Liver (tissue), 9 donors: ENCODE results near the gene MTERF1. TPM values are rescaled to one million over a fixed set of nuclear protein-coding genes. Genes with fewer than 3 reads are reported as not detected.

Experiments
- DNase-seq: peaks from one replicate; pipeline ENCODE4 v3.0.0-alpha.2; 2017; ENCODE audit warnings: low spot score
- H3K27ac ChIP-seq, 2 donors: one replicate each; pipeline ENCODE4 v1.7.0; 2013; ENCODE audit warnings: inconsistent platforms in 2 of 2, low read length in 2 of 2, control low read depth in 1 of 2, low read depth in 1 of 2, mild to moderate bottlenecking in 1 of 2
- H3K27me3 ChIP-seq, 4 donors: one replicate each; pipeline versions ENCODE4 v1.6.1 to v1.7.0; 2013; ENCODE audit warnings: low read length in 3 of 4, inconsistent platforms in 1 of 4, mild to moderate bottlenecking in 1 of 4, moderate library complexity in 1 of 4; ENCODE audit not compliant: control insufficient read depth in 4 of 4, insufficient read depth in 4 of 4
- H3K36me3 ChIP-seq, 4 donors: one replicate each; pipeline versions ENCODE4 v1.6.1 to v1.7.0; 2013; ENCODE audit warnings: low read length in 3 of 4, mild to moderate bottlenecking in 3 of 4, low read depth in 1 of 4, moderate library complexity in 1 of 4; ENCODE audit not compliant: control insufficient read depth in 4 of 4, insufficient read depth in 3 of 4
- H3K4me1 ChIP-seq, 4 donors: one replicate each; pipeline versions ENCODE4 v1.6.1 to v1.7.0; 2013; ENCODE audit warnings: low read length in 3 of 4, mild to moderate bottlenecking in 3 of 4, moderate library complexity in 1 of 4; ENCODE audit not compliant: control insufficient read depth in 4 of 4, insufficient read depth in 4 of 4
- H3K4me3 ChIP-seq, 3 donors: one replicate each; pipeline versions ENCODE4 v1.6.1 to v1.7.0; 2013; ENCODE audit warnings: low read length in 3 of 3, control low read depth in 1 of 3, low read depth in 1 of 3, mild to moderate bottlenecking in 1 of 3
- H3K9ac ChIP-seq, 2 donors: one replicate each; pipeline ENCODE4 v1.7.0; 2013; ENCODE audit warnings: low read length in 2 of 2, mild to moderate bottlenecking in 2 of 2, moderate library complexity in 2 of 2, control low read depth in 1 of 2, low read depth in 1 of 2
- H3K9me3 ChIP-seq, 4 donors: one replicate each; pipeline versions ENCODE4 v1.6.1 to v1.7.0; 2013; ENCODE audit warnings: low read length in 3 of 4; ENCODE audit not compliant: control insufficient read depth in 4 of 4
- EGR1 ChIP-seq, 2 donors: IDR thresholded peaks; 2 replicates each; pipeline ENCODE4 v1.6.1; 2016 to 2018; ENCODE audit warnings: antibody characterized with exemption in 2 of 2, low read depth in 2 of 2
- FOXA1 ChIP-seq: IDR thresholded peaks from 2 replicates; pipeline ENCODE4 v1.6.1; 2016; ENCODE audit warnings: antibody characterized with exemption
- FOXA2 ChIP-seq: IDR thresholded peaks from 2 replicates; pipeline ENCODE4 v1.6.1; 2016; ENCODE audit warnings: antibody characterized with exemption
- GABPA ChIP-seq, 2 donors: IDR thresholded peaks in 1 of 2; conservative IDR thresholded peaks in 1 of 2; 2 replicates each; pipeline ENCODE4 v1.6.1; 2016; ENCODE audit warnings: antibody characterized with exemption in 2 of 2, mild to moderate bottlenecking in 1 of 2, moderate library complexity in 1 of 2
- HNF4A ChIP-seq, 2 donors: conservative IDR thresholded peaks; 2 replicates each; pipeline ENCODE4 v1.6.1; 2016; ENCODE audit warnings: antibody characterized with exemption in 2 of 2, mild to moderate bottlenecking in 2 of 2
- HNF4G ChIP-seq: IDR thresholded peaks from 2 replicates; pipeline ENCODE4 v1.6.1; 2016; ENCODE audit warnings: antibody characterized with exemption
- JUND ChIP-seq, 2 donors: IDR thresholded peaks; 2 replicates each; pipeline ENCODE4 v1.6.1; 2016; ENCODE audit warnings: antibody characterized with exemption in 2 of 2
- NR2F2 ChIP-seq: IDR thresholded peaks from 2 replicates; pipeline ENCODE4 v1.6.1; 2016; ENCODE audit warnings: antibody characterized with exemption
- RAD21 ChIP-seq, 2 donors: IDR thresholded peaks; 2 replicates each; pipeline ENCODE4 v1.6.1; 2016; ENCODE audit warnings: antibody characterized with exemption in 2 of 2, mild to moderate bottlenecking in 2 of 2
- SP1 ChIP-seq: IDR thresholded peaks from 2 replicates; pipeline ENCODE4 v1.6.1; 2018; ENCODE audit warnings: antibody characterized with exemption, mild to moderate bottlenecking
- TAF1 ChIP-seq: conservative IDR thresholded peaks from 2 replicates; pipeline ENCODE4 v1.6.1; 2016; ENCODE audit warnings: antibody characterized with exemption, mild to moderate bottlenecking
- WGBS: extraction: QIAGEN DNeasy Blood & Tissue Kit; methylation state at CpG from one replicate; pipeline ENCODE4 v1.1.7; 2013; 5-methylcytosine and 5-hydroxymethylcytosine counted together
- polyA plus RNA-seq, 2 donors: library from polyadenylated mRNA; stranded (reverse) in 1 of 2; unstranded in 1 of 2; fragments of 200-250 nt in 1 of 2; fragments of >200 nt in 1 of 2; fragmentation: Nextera tagmentation in 1 of 2; extraction: Ambion mirVana in 1 of 2; gene quantifications; one replicate each; pipeline versions ENCODE4 v1.2.1 to v1.2.3, GENCODE V29; 2013 to 2015
- total RNA-seq, 2 donors: library from RNA; depleted of rRNA; stranded (reverse); fragments of >200 nt; gene quantifications; one replicate each; pipeline ENCODE4 v1.2.3, GENCODE V29; 2014
- TF ChIP-seq, protein P1 (sequence below): IDR thresholded peaks from 2 replicates; pipeline ENCODE4 v1.6.1; 2016; ENCODE audit warnings: antibody characterized with exemption
- TF ChIP-seq, protein P2 (sequence below): IDR thresholded peaks from 2 replicates; pipeline ENCODE4 v1.6.1; 2016; ENCODE audit warnings: antibody characterized with exemption
- TF ChIP-seq, protein P3 (sequence below): IDR thresholded peaks from 2 replicates; pipeline ENCODE4 v1.6.1; 2016; ENCODE audit warnings: antibody characterized with exemption
- TF ChIP-seq, protein P4 (sequence below): IDR thresholded peaks from 2 replicates; pipeline ENCODE4 v1.6.1; 2016; ENCODE audit warnings: antibody characterized with exemption, mild to moderate bottlenecking
- TF ChIP-seq, protein P5 (sequence below): fragments of 150-350 bp; IDR thresholded peaks from 2 replicates; pipeline ENCODE4 v1.5.1; 2017; ENCODE audit warnings: improper control_type of control experiment, low read depth, low read length; ENCODE audit not compliant: missing input control
- donor health status: healthy.
- donor health status: healthy.
- donor health status: healthy.
- donor health status: healthy.
- donor health status: healthy.

Gene MTERF1
- total and polyA plus RNA-seq, 4 donors = 5.8 to 9.1 (median 6.4) TPM

DNA sequence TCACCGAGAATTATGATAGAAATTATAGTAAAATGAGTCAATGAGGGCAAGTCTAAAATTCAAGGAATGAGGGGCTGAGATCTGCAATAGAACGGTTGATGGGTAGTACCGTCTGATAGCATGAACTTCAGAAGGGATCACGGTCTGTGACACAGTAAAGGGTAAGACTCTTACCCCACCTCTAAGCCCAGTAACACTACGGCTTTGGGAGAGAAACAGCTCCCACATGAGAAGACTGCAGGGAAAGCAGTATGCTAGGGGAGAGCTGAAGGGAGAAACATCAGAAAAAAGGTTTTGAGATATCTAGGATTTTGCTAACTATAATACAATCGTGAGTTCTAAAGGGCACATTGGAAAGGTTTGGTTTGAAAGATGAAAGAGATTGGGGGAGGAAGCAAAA lies 47.4 kb upstream of the MTERF1 start (continued):
- TF ChIP-seq, protein P1, sequence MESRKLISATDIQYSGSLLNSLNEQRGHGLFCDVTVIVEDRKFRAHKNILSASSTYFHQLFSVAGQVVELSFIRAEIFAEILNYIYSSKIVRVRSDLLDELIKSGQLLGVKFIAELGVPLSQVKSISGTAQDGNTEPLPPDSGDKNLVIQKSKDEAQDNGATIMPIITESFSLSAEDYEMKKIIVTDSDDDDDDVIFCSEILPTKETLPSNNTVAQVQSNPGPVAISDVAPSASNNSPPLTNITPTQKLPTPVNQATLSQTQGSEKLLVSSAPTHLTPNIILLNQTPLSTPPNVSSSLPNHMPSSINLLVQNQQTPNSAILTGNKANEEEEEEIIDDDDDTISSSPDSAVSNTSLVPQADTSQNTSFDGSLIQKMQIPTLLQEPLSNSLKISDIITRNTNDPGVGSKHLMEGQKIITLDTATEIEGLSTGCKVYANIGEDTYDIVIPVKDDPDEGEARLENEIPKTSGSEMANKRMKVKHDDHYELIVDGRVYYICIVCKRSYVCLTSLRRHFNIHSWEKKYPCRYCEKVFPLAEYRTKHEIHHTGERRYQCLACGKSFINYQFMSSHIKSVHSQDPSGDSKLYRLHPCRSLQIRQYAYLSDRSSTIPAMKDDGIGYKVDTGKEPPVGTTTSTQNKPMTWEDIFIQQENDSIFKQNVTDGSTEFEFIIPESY = no peak
- TF ChIP-seq, protein P2, sequence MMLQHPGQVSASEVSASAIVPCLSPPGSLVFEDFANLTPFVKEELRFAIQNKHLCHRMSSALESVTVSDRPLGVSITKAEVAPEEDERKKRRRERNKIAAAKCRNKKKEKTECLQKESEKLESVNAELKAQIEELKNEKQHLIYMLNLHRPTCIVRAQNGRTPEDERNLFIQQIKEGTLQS = no peak
- no peak for TF ChIP-seq JUND (IDR thresholded peaks at IDR 0.05)
- TF ChIP-seq, protein P3, sequence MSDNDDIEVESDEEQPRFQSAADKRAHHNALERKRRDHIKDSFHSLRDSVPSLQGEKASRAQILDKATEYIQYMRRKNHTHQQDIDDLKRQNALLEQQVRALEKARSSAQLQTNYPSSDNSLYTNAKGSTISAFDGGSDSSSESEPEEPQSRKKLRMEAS = no peak
- no peak for TF ChIP-seq NR2F2
- no peak for TF ChIP-seq GABPA (IDR thresholded peaks at IDR 0.05 in 1 of 2, conservative IDR thresholded peaks at IDR 0.05 in 1 of 2)

DNA sequence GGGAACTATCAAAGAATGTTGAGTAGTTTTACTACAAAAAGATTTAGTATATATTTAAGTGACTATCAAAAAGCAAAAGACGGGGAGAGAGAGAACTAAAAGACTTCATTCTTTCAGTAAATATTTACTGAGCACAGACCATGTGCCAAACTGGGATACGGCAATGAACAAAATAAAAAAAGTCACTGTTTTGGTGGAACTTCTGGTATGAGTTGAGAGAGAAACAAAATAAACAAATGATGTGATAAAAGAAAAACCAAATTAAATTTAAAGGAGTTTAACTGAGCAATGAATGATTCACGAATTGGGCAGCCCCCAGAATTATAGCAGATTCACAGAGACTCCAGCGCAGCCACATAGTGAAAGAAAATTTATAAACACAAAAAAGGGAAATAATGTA lies 42.4 kb upstream of the MTERF1 start:
- no peak overlapping the region for H3K9ac ChIP-seq
- TF ChIP-seq NR2F2 = no peak
- TF ChIP-seq, protein P4, sequence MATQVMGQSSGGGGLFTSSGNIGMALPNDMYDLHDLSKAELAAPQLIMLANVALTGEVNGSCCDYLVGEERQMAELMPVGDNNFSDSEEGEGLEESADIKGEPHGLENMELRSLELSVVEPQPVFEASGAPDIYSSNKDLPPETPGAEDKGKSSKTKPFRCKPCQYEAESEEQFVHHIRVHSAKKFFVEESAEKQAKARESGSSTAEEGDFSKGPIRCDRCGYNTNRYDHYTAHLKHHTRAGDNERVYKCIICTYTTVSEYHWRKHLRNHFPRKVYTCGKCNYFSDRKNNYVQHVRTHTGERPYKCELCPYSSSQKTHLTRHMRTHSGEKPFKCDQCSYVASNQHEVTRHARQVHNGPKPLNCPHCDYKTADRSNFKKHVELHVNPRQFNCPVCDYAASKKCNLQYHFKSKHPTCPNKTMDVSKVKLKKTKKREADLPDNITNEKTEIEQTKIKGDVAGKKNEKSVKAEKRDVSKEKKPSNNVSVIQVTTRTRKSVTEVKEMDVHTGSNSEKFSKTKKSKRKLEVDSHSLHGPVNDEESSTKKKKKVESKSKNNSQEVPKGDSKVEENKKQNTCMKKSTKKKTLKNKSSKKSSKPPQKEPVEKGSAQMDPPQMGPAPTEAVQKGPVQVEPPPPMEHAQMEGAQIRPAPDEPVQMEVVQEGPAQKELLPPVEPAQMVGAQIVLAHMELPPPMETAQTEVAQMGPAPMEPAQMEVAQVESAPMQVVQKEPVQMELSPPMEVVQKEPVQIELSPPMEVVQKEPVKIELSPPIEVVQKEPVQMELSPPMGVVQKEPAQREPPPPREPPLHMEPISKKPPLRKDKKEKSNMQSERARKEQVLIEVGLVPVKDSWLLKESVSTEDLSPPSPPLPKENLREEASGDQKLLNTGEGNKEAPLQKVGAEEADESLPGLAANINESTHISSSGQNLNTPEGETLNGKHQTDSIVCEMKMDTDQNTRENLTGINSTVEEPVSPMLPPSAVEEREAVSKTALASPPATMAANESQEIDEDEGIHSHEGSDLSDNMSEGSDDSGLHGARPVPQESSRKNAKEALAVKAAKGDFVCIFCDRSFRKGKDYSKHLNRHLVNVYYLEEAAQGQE = no peak
- no peaks in the 10 kb centered on the region for H3K4me1 ChIP-seq
- H3K4me3 ChIP-seq = no peak overlapping the region
- DNase-seq = no peak
- H3K27me3 ChIP-seq = no peaks in the 10 kb centered on the region
- no peaks in the 10 kb centered on the region for H3K36me3 ChIP-seq
- no peak overlapping the region for H3K27ac ChIP-seq
- H3K9me3 ChIP-seq = no peaks in the 10 kb centered on the region
- WGBS = 59% methylated on average over 4 of the region's 4 CpGs

DNA sequence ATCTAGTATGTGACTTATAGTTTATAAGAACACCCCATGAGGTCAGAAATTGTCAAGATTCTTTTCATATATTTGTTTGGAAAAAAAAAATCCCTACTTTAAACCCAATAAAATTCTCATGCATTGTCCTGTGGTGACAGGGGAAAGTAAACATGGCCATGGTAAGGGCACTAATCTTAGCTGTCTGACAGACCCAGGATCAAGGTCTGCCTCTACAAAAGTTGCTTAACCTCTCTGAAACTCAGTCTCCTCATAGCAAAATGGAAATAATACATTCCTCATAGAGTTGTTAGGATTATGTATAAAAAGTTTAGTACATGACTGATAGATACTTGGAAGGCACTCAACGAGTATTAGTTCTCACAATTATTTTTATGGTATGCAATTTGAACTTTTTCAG lies 37.9 kb upstream of the MTERF1 start:
- no peak overlapping the region for H3K27ac ChIP-seq
- no peaks in the 10 kb centered on the region for H3K36me3 ChIP-seq
- no peaks in the 10 kb centered on the region for H3K4me1 ChIP-seq
- no peak overlapping the region for H3K9ac ChIP-seq
- no peak for DNase-seq
- no peak overlapping the region for H3K4me3 ChIP-seq
- WGBS = 84% methylated on average over 1 of the region's 1 CpG
- no peaks in the 10 kb centered on the region for H3K9me3 ChIP-seq
- H3K27me3 ChIP-seq = no peaks in the 10 kb centered on the region
- TF ChIP-seq TAF1 (no peak), FOXA2 (no peak), JUND (IDR thresholded peaks at IDR 0.05) (no peak), HNF4A (conservative IDR thresholded peaks at IDR 0.05) (no peak), SP1 (no peak), RAD21 (IDR thresholded peaks at IDR 0.05) (no peak), GABPA (IDR thresholded peaks at IDR 0.05 in 1 of 2, conservative IDR thresholded peaks at IDR 0.05 in 1 of 2) (no peak), HNF4G (no peak), NR2F2 (no peak), FOXA1 (no peak), EGR1 (IDR thresholded peaks at IDR 0.05; ENCODE audit: low read depth in 2 of 2) (no peak)
- TF ChIP-seq, protein P1 = no peak
- TF ChIP-seq, protein P4 = no peak
- TF ChIP-seq, protein P2 = no peak
- TF ChIP-seq, protein P5, sequence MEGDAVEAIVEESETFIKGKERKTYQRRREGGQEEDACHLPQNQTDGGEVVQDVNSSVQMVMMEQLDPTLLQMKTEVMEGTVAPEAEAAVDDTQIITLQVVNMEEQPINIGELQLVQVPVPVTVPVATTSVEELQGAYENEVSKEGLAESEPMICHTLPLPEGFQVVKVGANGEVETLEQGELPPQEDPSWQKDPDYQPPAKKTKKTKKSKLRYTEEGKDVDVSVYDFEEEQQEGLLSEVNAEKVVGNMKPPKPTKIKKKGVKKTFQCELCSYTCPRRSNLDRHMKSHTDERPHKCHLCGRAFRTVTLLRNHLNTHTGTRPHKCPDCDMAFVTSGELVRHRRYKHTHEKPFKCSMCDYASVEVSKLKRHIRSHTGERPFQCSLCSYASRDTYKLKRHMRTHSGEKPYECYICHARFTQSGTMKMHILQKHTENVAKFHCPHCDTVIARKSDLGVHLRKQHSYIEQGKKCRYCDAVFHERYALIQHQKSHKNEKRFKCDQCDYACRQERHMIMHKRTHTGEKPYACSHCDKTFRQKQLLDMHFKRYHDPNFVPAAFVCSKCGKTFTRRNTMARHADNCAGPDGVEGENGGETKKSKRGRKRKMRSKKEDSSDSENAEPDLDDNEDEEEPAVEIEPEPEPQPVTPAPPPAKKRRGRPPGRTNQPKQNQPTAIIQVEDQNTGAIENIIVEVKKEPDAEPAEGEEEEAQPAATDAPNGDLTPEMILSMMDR = no peak
